ENCODE data around the gene PIWIL4.
"Not testable (repeated sequence)": the region's sequence is repeated elsewhere in the genome, so short reads cannot be mapped to it uniquely, and the experiment has no call there.

The PIWIL4 gene

GRCh38 chr11:94549146-94549545 is 18.0 kb upstream of the PIWIL4 start:
- no peak for DNase-seq (ENCODE audit: low read depth)

- DNase-seq (ENCODE audit: low read depth) = no peak
These were observed 16.7 kb upstream of the PIWIL4 start for GRCh38 chr11:94550513-94550912.

- DNase-seq (ENCODE audit: low read depth) = no peak
These were observed 13.2 kb upstream of the PIWIL4 start for GRCh38 chr11:94553938-94554337.

GRCh38 chr11:94555752-94556329 is 11.3 kb upstream of the PIWIL4 start:
- DNase-seq (ENCODE audit: low read depth) = not testable (repeated sequence)

- DNase-seq (ENCODE audit: low read depth) = no peak
These were observed 9.7 kb upstream of the PIWIL4 start for GRCh38 chr11:94557421-94557820.

GRCh38 chr11:94557992-94558391 is 9.2 kb upstream of the PIWIL4 start:
- no peak for DNase-seq (ENCODE audit: low read depth)

GRCh38 chr11:94558468-94558867 is 8.7 kb upstream of the PIWIL4 start:
- no peak for DNase-seq (ENCODE audit: low read depth)

- no peak for DNase-seq (ENCODE audit: low read depth)
These were observed 8.2 kb upstream of the PIWIL4 start for GRCh38 chr11:94558932-94559331.

GRCh38 chr11:94559361-94559760 is 7.8 kb upstream of the PIWIL4 start:
- DNase-seq (ENCODE audit: low read depth) = no peak

GRCh38 chr11:94560834-94561233 is 6.3 kb upstream of the PIWIL4 start:
- DNase-seq (ENCODE audit: low read depth) = no peak

GRCh38 chr11:94563176-94563847 is 3.9 kb upstream of the PIWIL4 start:
- no peak for DNase-seq (ENCODE audit: low read depth)

GRCh38 chr11:94563848-94564467 is 3.2 kb upstream of the PIWIL4 start:
- DNase-seq (ENCODE audit: low read depth) = no peak

GRCh38 chr11:94568200-94568599 is 1.0 kb downstream of the PIWIL4 start:
- no peak for DNase-seq (ENCODE audit: low read depth)

- no peak for DNase-seq (ENCODE audit: low read depth)
These were observed 1.5 kb downstream of the PIWIL4 start for GRCh38 chr11:94568717-94569116.

- DNase-seq (ENCODE audit: low read depth) = not testable (repeated sequence)
These were observed 5.8 kb downstream of the PIWIL4 start for GRCh38 chr11:94572975-94573374.

- DNase-seq (ENCODE audit: low read depth) = no peak
These were observed 7.2 kb downstream of the PIWIL4 start for GRCh38 chr11:94574193-94574961.

GRCh38 chr11:94576306-94576705 is 9.1 kb downstream of the PIWIL4 start:
- DNase-seq (ENCODE audit: low read depth) = no peak

- DNase-seq (ENCODE audit: low read depth) = no peak
These were observed 10.7 kb downstream of the PIWIL4 start for GRCh38 chr11:94577841-94578240.

- no peak for DNase-seq (ENCODE audit: low read depth)
These were observed 14.8 kb downstream of the PIWIL4 start for GRCh38 chr11:94581926-94582325.

- DNase-seq (ENCODE audit: low read depth) = no peak
These were observed 16.2 kb downstream of the PIWIL4 start for GRCh38 chr11:94583213-94583865.

- no peak for DNase-seq (ENCODE audit: low read depth)
These were observed 16.8 kb downstream of the PIWIL4 start for GRCh38 chr11:94583866-94584500.

- no peak for DNase-seq (ENCODE audit: low read depth)
These were observed 17.8 kb downstream of the PIWIL4 start for GRCh38 chr11:94584978-94585377.
